IMR-90 (cell line): ENCODE results near the gene ZNF816. TPM values are rescaled to one million over a fixed set of nuclear protein-coding genes. Genes with fewer than 3 reads are reported as not detected.

Source experiments
- ATAC-seq: fragments of 200-7000 bp; cut with Tn5 transposase; 2 replicates; pipeline ENCODE4 v1.9.1; 2020; ENCODE audit warnings: low read depth, mild to moderate bottlenecking, moderate library complexity
- BruUV-seq: library from RNA; stranded (reverse); fragments of 400-500 nt; replicated peaks from 2 replicates; lab custom pipeline; 2021; lab: Mats Ljungman, UMichigan
- CTCF ChIA-PET: fragments of 300-600 bp; formaldehyde crosslinking; extraction: SDS; loops from one replicate; lab custom pipeline; 2021; ENCODE audit warnings: antibody characterized with exemption; lab: Yijun Ruan, JAX
- POLR2A ChIA-PET: fragments of 300-600 bp; sonication (Branson Sonifier 250); formaldehyde crosslinking; loops from one replicate; lab custom pipeline; 2022; ENCODE audit warnings: antibody characterized with exemption; ENCODE audit not compliant: unreplicated experiment; lab: Charles Lee
- DNase-seq: peaks from one replicate; pipeline ENCODE4 v3.0.0; 2013
- H2AFZ ChIP-seq: replicated peaks from 2 replicates; pipeline ENCODE3; 2013; ENCODE audit warnings: low read length, mild to moderate bottlenecking; ENCODE audit not compliant: poor library complexity
- H2AK5ac ChIP-seq: 2 replicates; pipeline ENCODE4 v1.6.1; 2013; ENCODE audit warnings: low read depth, low read length, inconsistent platforms
- H2AK9ac ChIP-seq: replicated peaks from 2 replicates; pipeline ENCODE3; 2013; ENCODE audit warnings: mild to moderate bottlenecking, low read depth, low read length, moderate library complexity; ENCODE audit not compliant: poor library complexity
- H2BK120ac ChIP-seq: 2 replicates; pipeline ENCODE4 v1.6.1; 2013; ENCODE audit warnings: low read depth, low read length, inconsistent platforms
- H2BK15ac ChIP-seq: 3 replicates; pipeline ENCODE4 v1.6.1; 2013; ENCODE audit warnings: low read depth, low read length, inconsistent platforms
- H2BK20ac ChIP-seq: 2 replicates; pipeline ENCODE4 v1.6.1; 2013; ENCODE audit warnings: low read depth, mild to moderate bottlenecking, inconsistent platforms, low read length, moderate library complexity
- H2BK5ac ChIP-seq: 2 replicates; pipeline ENCODE4 v1.6.1; 2013; ENCODE audit warnings: mild to moderate bottlenecking, low read depth, low read length, inconsistent platforms; ENCODE audit not compliant: poor library complexity, severe bottlenecking
- H3K14ac ChIP-seq: replicated peaks from 2 replicates; pipeline ENCODE4 v1.6.1; 2013; ENCODE audit warnings: low read depth, low read length, inconsistent platforms
- H3K18ac ChIP-seq: 2 replicates; pipeline ENCODE4 v1.6.1; 2013; ENCODE audit warnings: low read depth, low read length, control low read depth
- H3K23ac ChIP-seq: 2 replicates; pipeline ENCODE4 v1.6.1; 2013; ENCODE audit warnings: low read depth, low read length, inconsistent platforms
- H3K27ac ChIP-seq: 2 replicates; pipeline ENCODE4 v1.5.1; 2013; ENCODE audit warnings: mild to moderate bottlenecking, control low read depth, low read length; ENCODE audit not compliant: insufficient read depth
- H3K27me3 ChIP-seq: 2 replicates; pipeline ENCODE4 v1.6.1; 2013; ENCODE audit warnings: low read length; ENCODE audit not compliant: control insufficient read depth, insufficient read depth
- H3K36me3 ChIP-seq: 2 replicates; pipeline ENCODE4 v1.6.1; 2013; ENCODE audit warnings: low read length, mixed read lengths; ENCODE audit not compliant: control insufficient read depth, insufficient read depth
- H3K4ac ChIP-seq: 2 replicates; pipeline ENCODE4 v1.6.1; 2013; ENCODE audit warnings: low read depth, low read length, inconsistent platforms
- H3K4me1 ChIP-seq: 2 replicates; pipeline ENCODE4 v1.6.1; 2013; ENCODE audit warnings: low read length, mixed read lengths; ENCODE audit not compliant: control insufficient read depth, insufficient read depth
- H3K4me2 ChIP-seq: 2 replicates; pipeline ENCODE4 v1.6.1; 2013; ENCODE audit warnings: low read depth, mild to moderate bottlenecking, control low read depth, low read length, moderate library complexity
- H3K4me3 ChIP-seq: 2 replicates; pipeline ENCODE4 v1.5.1; 2013; ENCODE audit warnings: low read depth, mild to moderate bottlenecking, control low read depth, low read length, moderate library complexity; ENCODE audit not compliant: insufficient read depth
- H3K56ac ChIP-seq: 2 replicates; pipeline ENCODE4 v1.6.1; 2013; ENCODE audit warnings: low read length, inconsistent platforms; ENCODE audit not compliant: insufficient read depth; ENCODE audit errors: extremely low read depth
- H3K79me1 ChIP-seq, 2 experiments: 2 replicates each; pipeline ENCODE4 v1.6.1; 2013; ENCODE audit warnings: low read length in 2 of 2, inconsistent platforms in 1 of 2, low read depth in 1 of 2
- H3K9ac ChIP-seq: 2 replicates; pipeline ENCODE4 v1.6.1; 2013; ENCODE audit warnings: low read depth, low read length, control low read depth
- H3K9me1 ChIP-seq: 2 replicates; pipeline ENCODE4 v1.6.1; 2013; ENCODE audit warnings: low read length, inconsistent platforms; ENCODE audit not compliant: insufficient read depth
- H3K9me3 ChIP-seq: 2 replicates; pipeline ENCODE4 v1.6.1; 2013; ENCODE audit warnings: low read length; ENCODE audit not compliant: control insufficient read depth, insufficient read depth
- H4K20me1 ChIP-seq: 2 replicates; pipeline ENCODE4 v1.6.1; 2013; ENCODE audit warnings: low read length, inconsistent platforms; ENCODE audit not compliant: insufficient read depth
- H4K5ac ChIP-seq: 2 replicates; pipeline ENCODE4 v1.6.1; 2013; ENCODE audit warnings: mild to moderate bottlenecking, low read depth, low read length, control low read depth
- H4K8ac ChIP-seq, 2 experiments: 2 replicates each; pipeline ENCODE4 v1.6.1; 2013; ENCODE audit warnings: low read depth in 2 of 2, low read length in 2 of 2, control low read depth in 1 of 2, inconsistent platforms in 1 of 2
- H4K91ac ChIP-seq: 2 replicates; pipeline ENCODE4 v1.6.1; 2013; ENCODE audit warnings: low read depth, low read length, inconsistent platforms; ENCODE audit not compliant: insufficient read depth
- BHLHE40 ChIP-seq: fragments of 150-350 bp; IDR thresholded peaks from 2 replicates; pipeline ENCODE4 v1.6.1; 2016; ENCODE audit warnings: mild to moderate bottlenecking, low read depth, low read length
- CEBPB ChIP-seq: IDR thresholded peaks from 2 replicates; pipeline ENCODE4 v1.6.1; 2012; ENCODE audit warnings: low read depth, low read length, improper control_type of control experiment
- CHD1 ChIP-seq: IDR thresholded peaks from 2 replicates; pipeline ENCODE4 v1.6.1; 2012; ENCODE audit warnings: low read depth, low read length, improper control_type of control experiment
- FOS ChIP-seq: fragments of 150-350 bp; IDR thresholded peaks from 2 replicates; pipeline ENCODE4 v1.6.1; 2016; ENCODE audit warnings: low read depth, low read length
- MAFK ChIP-seq: IDR thresholded peaks from 2 replicates; pipeline ENCODE4 v1.6.1; 2012; ENCODE audit warnings: low read depth, low read length, improper control_type of control experiment
- MAZ ChIP-seq: IDR thresholded peaks from 2 replicates; pipeline ENCODE4 v1.6.1; 2012; ENCODE audit warnings: low read depth, mild to moderate bottlenecking, low read length, improper control_type of control experiment, moderate library complexity, borderline replicate concordance
- MXI1 ChIP-seq: IDR thresholded peaks from 2 replicates; pipeline ENCODE4 v1.6.1; 2012; ENCODE audit warnings: low read depth, mild to moderate bottlenecking, low read length, moderate library complexity, borderline replicate concordance
- POLR2A ChIP-seq: IDR thresholded peaks from 2 replicates; pipeline ENCODE4 v1.6.1; 2012; ENCODE audit warnings: mild to moderate bottlenecking, low read depth, low read length
- RAD21 ChIP-seq: IDR thresholded peaks from 2 replicates; pipeline ENCODE4 v1.6.1; 2012; ENCODE audit warnings: low read length, improper control_type of control experiment
- RCOR1 ChIP-seq: IDR thresholded peaks from 2 replicates; pipeline ENCODE4 v1.6.1; 2012; ENCODE audit warnings: mild to moderate bottlenecking, low read length, improper control_type of control experiment; ENCODE audit not compliant: insufficient replicate concordance
- RFX5 ChIP-seq: IDR thresholded peaks from 2 replicates; pipeline ENCODE4 v1.8.0; 2012; ENCODE audit warnings: low read depth, mild to moderate bottlenecking, low read length, moderate library complexity
- SMC3 ChIP-seq: fragments of 150-350 bp; IDR thresholded peaks from 2 replicates; pipeline ENCODE4 v1.6.1; 2016; ENCODE audit warnings: low read depth, mild to moderate bottlenecking, antibody characterized with exemption, low read length, moderate library complexity
- WGBS, 2 experiments: methylation state at CpG; one replicate each; pipeline versions ENCODE4 v1.1.5 to v1.1.7; 2013; ENCODE audit warnings: missing lambda C conversion rate in 2 of 2; ENCODE audit not compliant: insufficient read length in 1 of 2; ENCODE audit errors: extremely low coverage in 2 of 2; 5-methylcytosine and 5-hydroxymethylcytosine counted together
- dilution Hi-C: fragments of 300-500 bp; cut with HindIII; formaldehyde crosslinking; loops from one replicate; pipeline ENCODE4 v1.14.3; 2018; ENCODE audit warnings: low sequenced_read_pairs; ENCODE audit not compliant: unreplicated experiment
- in situ Hi-C: fragments of 300-500 bp; cut with MboI; formaldehyde crosslinking; loops from 3 replicates; pipeline ENCODE4 v1.14.3; 2019; ENCODE audit warnings: low sequenced_read_pairs, inconsistent platforms, mixed read lengths
- intact Hi-C: fragments of 100-400 bp; cut with micrococcal nuclease; formaldehyde crosslinking; loops from 2 replicates; pipeline ENCODE4 v1.10.0; 2022
- polyA plus RNA-seq, 3 experiments: library from polyadenylated mRNA; depleted of rRNA; stranded (reverse); fragments of >200 nt; gene quantifications; 2 replicates each; pipeline ENCODE4 v1.2.3, GENCODE V29; 2012; ENCODE audit warnings: low replicate concordance in 1 of 3
- total RNA-seq: library from RNA; depleted of rRNA; stranded (reverse); fragments of >200 nt; gene quantifications from 2 replicates; pipeline ENCODE4 v1.2.3, GENCODE V29; 2012
- TF ChIP-seq, protein P1 (sequence below): conservative IDR thresholded peaks from 2 replicates; pipeline ENCODE4 v1.5.1; 2012; ENCODE audit warnings: mild to moderate bottlenecking, low read depth, low read length, improper control_type of control experiment
- TF ChIP-seq, protein P2 (sequence below): fragments of 150-350 bp; IDR thresholded peaks from 2 replicates; pipeline ENCODE4 v1.6.1; 2016; ENCODE audit warnings: low read depth, mild to moderate bottlenecking, low read length, moderate library complexity, borderline replicate concordance

The ZNF816 gene
- total and polyA plus RNA-seq, 2 of the 4 experiments (the other 2 are of a cell fraction) = 1.6 to 12.0 TPM

DNA sequence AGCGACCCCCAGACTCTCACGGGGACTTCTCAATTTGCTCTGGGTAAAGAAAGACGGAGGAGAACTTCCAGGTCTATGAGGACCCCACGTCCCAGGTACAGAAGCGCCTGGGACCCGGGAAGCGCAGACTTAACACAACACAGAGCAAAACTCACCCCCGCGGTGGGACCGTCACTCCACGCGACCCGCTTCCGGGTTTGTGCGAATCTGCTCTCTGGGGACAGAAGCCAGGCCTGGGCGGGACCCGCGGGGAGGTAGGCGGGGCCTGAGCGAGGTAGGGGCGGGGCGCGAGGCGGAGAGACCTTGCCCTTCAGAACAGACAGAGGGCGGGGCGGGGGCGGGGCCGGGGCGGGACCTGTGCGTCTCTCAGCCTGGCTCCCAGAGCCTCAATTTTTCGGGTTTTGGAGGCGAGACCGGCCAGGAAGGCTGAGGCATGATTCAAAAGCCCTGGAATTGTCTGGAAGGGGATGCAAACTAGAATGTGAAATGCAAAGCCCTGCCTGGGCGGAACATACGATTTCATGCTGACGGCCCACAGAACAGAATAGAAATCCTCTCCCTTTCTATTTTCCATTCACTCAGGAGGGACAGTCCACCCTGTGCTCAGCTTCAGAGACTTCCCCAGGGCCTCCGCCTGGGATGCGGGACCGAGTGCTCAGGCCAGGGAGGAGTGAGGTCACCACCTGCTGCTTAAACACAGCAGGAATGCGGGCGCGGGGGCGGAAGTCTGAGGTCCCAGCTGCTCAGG is 20.1 kb downstream of the ZNF816 start (continued):
- no peak for TF ChIP-seq MAFK

DNA sequence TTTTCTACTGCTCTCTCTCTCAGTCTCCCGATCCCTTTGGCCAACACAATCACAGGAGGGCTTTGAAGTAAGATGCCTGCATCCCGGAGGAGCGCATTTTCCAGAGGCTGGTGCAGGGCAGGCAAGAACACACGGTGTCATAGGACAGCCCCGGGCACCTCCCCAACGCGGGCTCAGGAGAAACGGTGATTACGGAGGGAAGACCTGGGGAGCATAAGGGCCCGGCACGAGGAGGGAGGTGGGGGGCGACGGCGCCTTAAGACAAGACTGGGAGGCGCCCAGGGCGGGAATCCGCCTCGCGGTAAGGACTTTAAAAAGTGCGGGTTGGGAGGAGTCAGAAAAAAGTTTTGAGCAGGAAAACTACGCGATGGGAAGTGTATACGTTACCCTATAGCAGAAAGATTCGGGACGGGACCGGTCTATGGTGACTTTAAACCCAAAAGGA is 20.7 kb downstream of the ZNF816 start:
- Histone ChIP-seq H2AK5ac (no peak overlapping the region; the same call in 1 of the 2 replicates), H3K79me1 (peaks cover 4 to 8% of the 10 kb centered on the region in 2 experiments; a peak in 2 of 4 replicates), H2BK120ac (no peak overlapping the region; the same call in 1 of the 2 replicates), H3K36me3 (peaks cover 3% of the 10 kb centered on the region), H3K23ac (peak overlapping the region; percentile 67; the same call in 1 of the 2 replicates), H3K56ac (peak overlapping the region; percentile 81; the same call in 1 of the 2 replicates), H3K4me2 (peak overlapping the region; percentile 51), H3K4ac (peak overlapping the region; percentile 73), H2BK5ac (no peak overlapping the region), H3K14ac (peak overlapping the region; percentile 69), H2AFZ (peak overlapping the region; percentile 94), H4K5ac (no peak overlapping the region), H3K4me1 (no peaks in the 10 kb centered on the region), H4K20me1 (no peaks in the 10 kb centered on the region), H2BK15ac (peak overlapping the region; percentile 53; the same call in 1 of the 3 replicates), H3K9me1 (no peaks in the 10 kb centered on the region), H3K27ac (peak overlapping the region; percentile 62), H2AK9ac (peak overlapping the region; percentile 73), H4K8ac (peak overlapping the region; percentile 81 to 94), H3K9me3 (peaks cover 5% of the 10 kb centered on the region), H4K91ac (peak overlapping the region; percentile 54), H3K18ac (no peak overlapping the region), H3K27me3 (no peaks in the 10 kb centered on the region), H3K9ac (peak overlapping the region; percentile 73), H2BK20ac (no peak overlapping the region), H3K4me3 (peak overlapping the region; percentile 74)
- intact Hi-C loops = loop anchor here (2.0 kb wide), 1 partner anchor 83 kb away; no protein-coding TSS in a partner anchor
- ATAC-seq (peak; percentile 57), DNase-seq (peak; percentile 20)
- no peak for TF ChIP-seq MXI1
- TF ChIP-seq RAD21 = no peak
- TF ChIP-seq CEBPB = no peak
- TF ChIP-seq POLR2A = no peak
- TF ChIP-seq, protein P1, sequence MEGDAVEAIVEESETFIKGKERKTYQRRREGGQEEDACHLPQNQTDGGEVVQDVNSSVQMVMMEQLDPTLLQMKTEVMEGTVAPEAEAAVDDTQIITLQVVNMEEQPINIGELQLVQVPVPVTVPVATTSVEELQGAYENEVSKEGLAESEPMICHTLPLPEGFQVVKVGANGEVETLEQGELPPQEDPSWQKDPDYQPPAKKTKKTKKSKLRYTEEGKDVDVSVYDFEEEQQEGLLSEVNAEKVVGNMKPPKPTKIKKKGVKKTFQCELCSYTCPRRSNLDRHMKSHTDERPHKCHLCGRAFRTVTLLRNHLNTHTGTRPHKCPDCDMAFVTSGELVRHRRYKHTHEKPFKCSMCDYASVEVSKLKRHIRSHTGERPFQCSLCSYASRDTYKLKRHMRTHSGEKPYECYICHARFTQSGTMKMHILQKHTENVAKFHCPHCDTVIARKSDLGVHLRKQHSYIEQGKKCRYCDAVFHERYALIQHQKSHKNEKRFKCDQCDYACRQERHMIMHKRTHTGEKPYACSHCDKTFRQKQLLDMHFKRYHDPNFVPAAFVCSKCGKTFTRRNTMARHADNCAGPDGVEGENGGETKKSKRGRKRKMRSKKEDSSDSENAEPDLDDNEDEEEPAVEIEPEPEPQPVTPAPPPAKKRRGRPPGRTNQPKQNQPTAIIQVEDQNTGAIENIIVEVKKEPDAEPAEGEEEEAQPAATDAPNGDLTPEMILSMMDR = no peak
- no peak for TF ChIP-seq CHD1
- TF ChIP-seq RCOR1 = no peak
- TF ChIP-seq, protein P2, sequence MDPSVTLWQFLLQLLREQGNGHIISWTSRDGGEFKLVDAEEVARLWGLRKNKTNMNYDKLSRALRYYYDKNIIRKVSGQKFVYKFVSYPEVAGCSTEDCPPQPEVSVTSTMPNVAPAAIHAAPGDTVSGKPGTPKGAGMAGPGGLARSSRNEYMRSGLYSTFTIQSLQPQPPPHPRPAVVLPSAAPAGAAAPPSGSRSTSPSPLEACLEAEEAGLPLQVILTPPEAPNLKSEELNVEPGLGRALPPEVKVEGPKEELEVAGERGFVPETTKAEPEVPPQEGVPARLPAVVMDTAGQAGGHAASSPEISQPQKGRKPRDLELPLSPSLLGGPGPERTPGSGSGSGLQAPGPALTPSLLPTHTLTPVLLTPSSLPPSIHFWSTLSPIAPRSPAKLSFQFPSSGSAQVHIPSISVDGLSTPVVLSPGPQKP = no peak
- no peak for TF ChIP-seq MAZ
- TF ChIP-seq BHLHE40 = no peak
- no peak for TF ChIP-seq FOS
- TF ChIP-seq SMC3 = no peak
- TF ChIP-seq RFX5 = no peak
- dilution Hi-C loops = no loop called here
- POLR2A ChIA-PET = no interaction called here
- 0% methylated on average over 6 of the region's 26 CpGs; no CpG with 5 or more reads in 1 of the 2 experiments for WGBS, 2 experiments
- BruUV-seq = no TSS peak
- CTCF ChIA-PET = no interaction called here
- in situ Hi-C loops = no loop called here
